Spleen (tissue), 11 donors: ENCODE data around the gene NFATC1. TPM values are rescaled to one million over a fixed set of nuclear protein-coding genes. Genes with fewer than 3 reads are reported as not detected.

Source experiments
- DNase-seq: peaks from one replicate; pipeline ENCODE4 v3.0.0-alpha.2; 2020
- H3K27ac ChIP-seq, 8 donors: fragments of 200-600 bp; sonication (generic) in 7 of 8; 1 replicate in 4 of 8; 2 replicates in 4 of 8; pipeline versions ENCODE4 v1.5.0 to v1.8.0; 2016 to 2021; ENCODE audit warnings: inconsistent platforms in 4 of 8, mild to moderate bottlenecking in 4 of 8, moderate library complexity in 1 of 8
- H3K27me3 ChIP-seq, 7 donors: fragments of 200-600 bp; sonication (generic) in 6 of 7; replicated peaks in 1 of 7; 1 replicate in 4 of 7; 2 replicates in 3 of 7; pipeline versions ENCODE4 v1.5.0 to v1.8.0; 2016 to 2021; ENCODE audit warnings: inconsistent platforms in 3 of 7, mild to moderate bottlenecking in 1 of 7
- H3K36me3 ChIP-seq, 6 donors: fragments of 200-600 bp; sonication (generic) in 5 of 6; 1 replicate in 4 of 6; 2 replicates in 2 of 6; pipeline versions ENCODE4 v1.5.0 to v1.8.0; 2016 to 2021; ENCODE audit warnings: inconsistent platforms in 2 of 6
- H3K4me1 ChIP-seq, 6 donors: fragments of 200-600 bp; sonication (generic) in 5 of 6; 1 replicate in 3 of 6; 2 replicates in 3 of 6; pipeline versions ENCODE4 v1.5.0 to v1.8.0; 2016 to 2021; ENCODE audit warnings: inconsistent platforms in 3 of 6
- H3K4me3 ChIP-seq, 8 donors: fragments of 200-600 bp; sonication (generic) in 7 of 8; 1 replicate in 4 of 8; 2 replicates in 4 of 8; pipeline versions ENCODE4 v1.5.0 to v1.8.0; 2016 to 2021; ENCODE audit warnings: inconsistent platforms in 4 of 8, mild to moderate bottlenecking in 4 of 8, moderate library complexity in 2 of 8
- H3K9me3 ChIP-seq, 8 donors: fragments of 200-600 bp; sonication (generic) in 7 of 8; 1 replicate in 4 of 8; 2 replicates in 4 of 8; pipeline versions ENCODE4 v1.5.0 to v1.8.0; 2016 to 2021; ENCODE audit warnings: inconsistent platforms in 4 of 8
- POLR2A ChIP-seq, 3 donors: fragments of 450-650 bp; IDR thresholded peaks; one replicate each; pipeline ENCODE4 v1.5.1; 2017; ENCODE audit warnings: antibody characterized with exemption in 3 of 3, mild to moderate bottlenecking in 1 of 3
- POLR2AphosphoS5 ChIP-seq, 3 donors: sonication (generic); formaldehyde crosslinking; IDR thresholded peaks; one replicate each; pipeline ENCODE4 v1.5.1; 2017; ENCODE audit warnings: antibody characterized with exemption in 3 of 3
- WGBS, 5 donors: extraction: QIAGEN DNeasy Blood & Tissue Kit in 3 of 5; methylation state at CpG; one replicate each; pipeline versions ENCODE4 v1.1.5 to v1.1.7; 2013 to 2018; 5-methylcytosine and 5-hydroxymethylcytosine counted together
- intact Hi-C: fragments of 100-400 bp; cut with DNase I; formaldehyde crosslinking; loops from one replicate; pipeline ENCODE4 v1.15.0; 2023; ENCODE audit warnings: low total_unique reads
- polyA plus RNA-seq, 3 donors: library from polyadenylated mRNA; stranded (reverse); fragments of 200-250 nt; gene quantifications; one replicate each; pipeline ENCODE4 v1.2.1, GENCODE V29; 2013
- total RNA-seq, 7 donors: library from RNA; depleted of rRNA in 3 of 7; stranded (reverse); fragments of >200 nt in 3 of 7; fragmentation: NEBNext Ultra II Directional in 4 of 7; extraction: Animal tissue kit (Norgen Biotek cat#: 25700) in 4 of 7; gene quantifications; one replicate each; pipeline versions ENCODE4 v1.1.0 to v1.2.1, GENCODE V29; 2016 to 2021
- TF ChIP-seq, protein P1 (sequence below), 11 experiments: fragments of 200-600 bp in 7 of 11; fragments of 450-650 bp in 4 of 11; sonication (generic) in 4 of 11; IDR thresholded peaks in 8 of 11; conservative IDR thresholded peaks in 3 of 11; 1 replicate in 7 of 11; 2 replicates in 4 of 11; pipeline versions ENCODE4 v1.4.0 to v1.8.0; 2016 to 2021; ENCODE audit warnings: antibody characterized with exemption in 11 of 11, inconsistent platforms in 4 of 11, mild to moderate bottlenecking in 1 of 11
- donor health status: healthy with polysubstance abuse.
- donor health status: DM: no; HTN: no; CAD: no; lungs with moderate emphysema.
- donor health status: DM: no; HTN: no; CAD: no.
- donor health status: Bipolar disorder and iron deficiency.
- donor health status: healthy.
- donor health status: DM: no; HTN: no; CAD: no.
- donor health status: DM: yes; HTN: yes; CAD: no.

NFATC1 gene
- total and polyA plus RNA-seq, 10 donors: 20.7 to 64.9 (median 47.4) TPM

- peak; percentile 62 for DNase-seq
- Histone ChIP-seq H3K36me3 (no peaks in the 10 kb centered on the region), H3K4me3 (no peak overlapping the region), H3K27me3 (peaks cover 0 to 5% (median 0%) of the 10 kb centered on the region in 7 donors), H3K27ac (peak overlapping the region in 1 of 8 donors; percentile 45), H3K9me3 (peaks cover 0 to 30% (median 26%) of the 10 kb centered on the region in 8 donors), H3K4me1 (peaks cover 3 to 43% (median 27%) of the 10 kb centered on the region in 6 donors)
- WGBS, 5 donors: 77 to 86% (median 84%) methylated on average over 37 to 44 of the region's 44 CpGs
- intact Hi-C loops: no loop called here
- TF ChIP-seq POLR2AphosphoS5 (IDR thresholded peaks at IDR 0.05) (no peak), POLR2A (IDR thresholded peaks at IDR 0.05) (no peak)
- TF ChIP-seq, protein P1, sequence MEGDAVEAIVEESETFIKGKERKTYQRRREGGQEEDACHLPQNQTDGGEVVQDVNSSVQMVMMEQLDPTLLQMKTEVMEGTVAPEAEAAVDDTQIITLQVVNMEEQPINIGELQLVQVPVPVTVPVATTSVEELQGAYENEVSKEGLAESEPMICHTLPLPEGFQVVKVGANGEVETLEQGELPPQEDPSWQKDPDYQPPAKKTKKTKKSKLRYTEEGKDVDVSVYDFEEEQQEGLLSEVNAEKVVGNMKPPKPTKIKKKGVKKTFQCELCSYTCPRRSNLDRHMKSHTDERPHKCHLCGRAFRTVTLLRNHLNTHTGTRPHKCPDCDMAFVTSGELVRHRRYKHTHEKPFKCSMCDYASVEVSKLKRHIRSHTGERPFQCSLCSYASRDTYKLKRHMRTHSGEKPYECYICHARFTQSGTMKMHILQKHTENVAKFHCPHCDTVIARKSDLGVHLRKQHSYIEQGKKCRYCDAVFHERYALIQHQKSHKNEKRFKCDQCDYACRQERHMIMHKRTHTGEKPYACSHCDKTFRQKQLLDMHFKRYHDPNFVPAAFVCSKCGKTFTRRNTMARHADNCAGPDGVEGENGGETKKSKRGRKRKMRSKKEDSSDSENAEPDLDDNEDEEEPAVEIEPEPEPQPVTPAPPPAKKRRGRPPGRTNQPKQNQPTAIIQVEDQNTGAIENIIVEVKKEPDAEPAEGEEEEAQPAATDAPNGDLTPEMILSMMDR (IDR thresholded peaks at IDR 0.05 in 8 of 11, conservative IDR thresholded peaks at IDR 0.05 in 3 of 11): no peak
These were observed 180.4 kb downstream of the NFATC1 start for GRCh38 chr18:79575891-79576685.

DNA sequence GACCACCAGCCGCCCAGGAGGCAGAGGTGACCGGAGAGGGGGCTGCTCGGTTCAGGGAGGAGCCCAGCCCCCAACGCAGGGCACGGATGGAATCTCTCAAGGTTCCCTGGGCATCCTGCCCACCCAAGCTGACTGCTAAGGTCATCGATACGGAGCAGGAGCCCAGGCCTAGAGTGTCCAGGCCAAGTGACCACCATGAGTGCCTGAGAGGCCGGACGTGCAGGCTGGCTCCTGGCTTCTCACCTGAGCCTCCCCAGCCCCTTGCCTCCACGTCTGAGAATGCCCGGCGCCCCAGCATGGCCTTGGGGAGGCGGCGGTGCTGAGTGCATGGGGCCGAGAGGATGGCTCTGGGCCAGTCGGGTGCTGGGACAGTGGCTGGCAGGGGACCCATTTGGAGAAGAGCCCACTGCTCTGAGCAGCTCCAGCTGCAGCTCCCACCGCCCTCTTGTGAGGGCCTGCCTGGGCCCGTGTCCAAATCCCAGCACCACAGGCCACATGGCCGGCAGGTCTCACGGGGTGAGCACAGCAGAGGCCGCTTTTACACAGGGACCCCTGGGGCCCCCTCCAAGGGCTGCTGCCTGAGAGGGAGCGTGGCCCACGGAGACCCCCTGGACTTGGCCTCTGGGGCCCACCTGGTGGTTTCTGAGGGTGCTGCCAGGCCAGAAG lies 181.1 kb downstream of the NFATC1 start:
- H3K9me3 ChIP-seq: peaks cover 0 to 27% (median 26%) of the 10 kb centered on the region in 8 donors
- no peaks in the 10 kb centered on the region for H3K36me3 ChIP-seq
- intact Hi-C loops: no loop called here
- DNase-seq: peak; percentile 72
- TF ChIP-seq, protein P1 (IDR thresholded peaks at IDR 0.05 in 8 of 11, conservative IDR thresholded peaks at IDR 0.05 in 3 of 11): no peak
- TF ChIP-seq POLR2A (IDR thresholded peaks at IDR 0.05) (no peak), POLR2AphosphoS5 (IDR thresholded peaks at IDR 0.05) (peak in 2 of 3 donors; percentile 47 to 67)
- peaks cover 3 to 43% (median 27%) of the 10 kb centered on the region in 6 donors for H3K4me1 ChIP-seq
- no peak overlapping the region for H3K4me3 ChIP-seq
- peak overlapping the region in 1 of 8 donors; percentile 45 for H3K27ac ChIP-seq
- 60 to 77% (median 66%) methylated on average over 12 to 23 of the region's 23 CpGs for WGBS, 5 donors
- H3K27me3 ChIP-seq: no peaks in the 10 kb centered on the region

DNA sequence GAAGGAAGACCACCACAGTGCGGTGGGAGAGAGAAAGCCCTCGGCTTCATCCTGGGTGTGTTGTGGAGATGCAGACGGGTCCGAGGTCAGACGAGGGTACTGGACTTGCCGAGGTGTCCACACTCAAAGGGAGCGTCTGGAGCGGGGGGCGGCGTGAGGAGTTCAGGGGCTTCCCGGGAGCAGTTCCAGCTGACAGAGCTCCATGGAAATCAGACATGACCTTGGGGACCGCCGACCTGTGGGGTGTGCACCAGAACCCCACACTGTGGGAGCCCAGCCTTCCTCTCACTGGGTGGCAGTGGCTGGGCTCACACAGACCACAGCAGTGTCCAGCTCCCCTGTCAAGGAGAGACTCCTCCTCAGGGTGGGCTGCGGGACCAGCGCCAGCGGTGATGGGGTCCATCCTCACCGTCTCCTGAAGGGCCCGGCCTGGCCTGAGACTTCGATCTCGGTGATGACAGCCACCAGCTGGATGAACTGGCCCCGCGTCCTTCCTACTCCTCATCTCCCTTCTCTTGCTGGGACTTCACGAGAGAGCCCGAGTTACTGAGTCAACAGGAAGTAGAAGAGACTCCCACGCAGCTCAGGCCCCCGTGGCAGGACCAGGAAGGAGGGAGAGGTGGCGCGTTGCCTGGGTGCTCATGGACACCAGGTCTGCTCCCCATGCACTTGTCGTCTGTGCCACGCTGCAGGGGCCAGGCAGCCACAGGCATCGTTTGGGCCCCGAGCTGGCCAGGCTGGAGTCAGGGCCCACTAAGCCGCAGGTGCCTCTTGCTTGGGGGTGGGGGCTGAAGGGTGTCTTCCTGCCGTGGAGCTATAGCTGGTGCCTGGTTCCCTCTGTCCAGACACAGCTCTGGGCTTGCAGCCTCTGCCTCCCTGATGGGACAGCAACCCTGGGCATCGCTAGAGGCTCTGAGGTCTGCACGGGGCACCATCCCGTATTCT lies 182.0 kb downstream of the NFATC1 start:
- Histone ChIP-seq H3K4me3 (no peak overlapping the region), H3K9me3 (peaks cover 0 to 18% (median 17%) of the 10 kb centered on the region in 8 donors), H3K36me3 (no peaks in the 10 kb centered on the region), H3K4me1 (peaks cover 3 to 43% (median 27%) of the 10 kb centered on the region in 6 donors), H3K27me3 (no peaks in the 10 kb centered on the region), H3K27ac (peak overlapping the region in 1 of 8 donors; percentile 45)
- intact Hi-C loops: no loop called here
- DNase-seq: peak; percentile 78
- TF ChIP-seq POLR2A (IDR thresholded peaks at IDR 0.05): no peak
- TF ChIP-seq, protein P1 (IDR thresholded peaks at IDR 0.05 in 8 of 11, conservative IDR thresholded peaks at IDR 0.05 in 3 of 11): no peak
- peak; percentile 19 to 53 (median 28) for TF ChIP-seq POLR2AphosphoS5 (IDR thresholded peaks at IDR 0.05)
- 69 to 83% (median 76%) methylated on average over 20 to 37 of the region's 37 CpGs for WGBS, 5 donors
